ENCODE results near the gene KNSTRN. TPM values are rescaled to one million over a fixed set of nuclear protein-coding genes. Genes with fewer than 3 reads are reported as not detected.

Gene KNSTRN
- total and polyA plus RNA-seq, 2 donors (not counting 3 experiments of a cell fraction or from before 2014, with no cell fraction given), result 24.4 to 61.4 TPM

GRCh38 chr15:40409366-40409765 lies 26.8 kb downstream of the KNSTRN start:
- Histone ChIP-seq H3K79me2 (ENCODE audit: control insufficient read depth, insufficient read depth, low read length) (peaks cover 15% of the 10 kb centered on the region), H3K4me3 (replicated peaks in 1 of 3; ENCODE audit: insufficient read depth in 1 of 3, low read depth in 1 of 3, low read length in 3 of 3) (no peak overlapping the region), H3K9me1 (replicated peaks; ENCODE audit: control insufficient read depth, extremely low read depth, insufficient read depth, low read length) (no peaks in the 10 kb centered on the region), H3K4me2 (ENCODE audit: insufficient read depth, low read length) (no peak overlapping the region), H3K27ac (ENCODE audit: insufficient read depth, low read depth, low read length) (no peak overlapping the region), H3K36me3 (ENCODE audit: control insufficient read depth in 2 of 2, extremely low read depth in 1 of 2, insufficient read depth in 2 of 2, low read length in 2 of 2) (peaks cover 16 to 32% of the 10 kb centered on the region in 2 experiments), H3K9me3 (replicated peaks; ENCODE audit: control insufficient read depth, insufficient read depth, low read length) (no peaks in the 10 kb centered on the region), H3K27me3 (ENCODE audit: control insufficient read depth in 2 of 2, insufficient read depth in 2 of 2, low read length in 2 of 2) (no peaks in the 10 kb centered on the region), H2AFZ (ENCODE audit: low read depth, low read length) (no peak overlapping the region), H3K9ac (replicated peaks; ENCODE audit: extremely low read depth, insufficient read depth, low read length) (no peak overlapping the region), H3K4me1 (ENCODE audit: control insufficient read depth, extremely low read depth, insufficient read depth, low read length) (peaks cover 11% of the 10 kb centered on the region), H4K20me1 (replicated peaks; ENCODE audit: control insufficient read depth, extremely low read depth, insufficient read depth, low read length) (no peaks in the 10 kb centered on the region)
- POLR2A ChIA-PET, result no interaction called here
- FAIRE-seq (no peak), DNase-seq (ENCODE audit: low read depth, low spot score) (no peak)
- no TSS peak for BruUV-seq (replicated peaks)
- no peak for TF ChIP-seq FOS (IDR thresholded peaks at IDR 0.05; ENCODE audit: borderline replicate concordance, insufficient read depth, low read length)
- TF ChIP-seq POLR2A (IDR thresholded peaks at IDR 0.05; ENCODE audit: low read depth, low read length), result no peak
- no peak for TF ChIP-seq MAX (IDR thresholded peaks at IDR 0.05; ENCODE audit: insufficient read depth, insufficient read length)
- TF ChIP-seq EZH2 (IDR thresholded peaks at IDR 0.05; ENCODE audit: borderline replicate concordance, low read depth, low read length, severe bottlenecking), result no peak
- TF ChIP-seq MYC (IDR thresholded peaks at IDR 0.05; ENCODE audit: low read depth, low read length), result no peak
- no peak for TF ChIP-seq GATA2 (IDR thresholded peaks at IDR 0.05; ENCODE audit: insufficient read depth, insufficient read length, low read depth, low read length)
- no peak for TF ChIP-seq CTCF (IDR thresholded peaks at IDR 0.05; ENCODE audit: extremely low read depth in 1 of 2, insufficient read depth in 1 of 2, low read depth in 1 of 2, low read length in 2 of 2)
- TF ChIP-seq POLR2AphosphoS5 (IDR thresholded peaks at IDR 0.05; ENCODE audit: insufficient read depth, low read depth, low read length), result no peak
- no peak for TF ChIP-seq JUN (IDR thresholded peaks at IDR 0.05; ENCODE audit: borderline replicate concordance, insufficient read depth, insufficient read length, low read depth)
- intact Hi-C loops (cut with micrococcal nuclease), result loop anchor here (5.0 kb wide), 1 partner anchor 42 kb away; no protein-coding TSS in a partner anchor
- dilution Hi-C loops (cut with MboI; ENCODE audit: extremely low pct_ligation_motif_present, low sequenced_read_pairs), result no loop called here
- CTCF ChIA-PET, result no interaction called here
